ENCODE results near the gene PLAAT2. TPM values are rescaled to one million over a fixed set of nuclear protein-coding genes. Genes with fewer than 3 reads are reported as not detected.

Gene PLAAT2
- total RNA-seq, 1 experiment from 2014 or later, result 0.66 TPM

DNA sequence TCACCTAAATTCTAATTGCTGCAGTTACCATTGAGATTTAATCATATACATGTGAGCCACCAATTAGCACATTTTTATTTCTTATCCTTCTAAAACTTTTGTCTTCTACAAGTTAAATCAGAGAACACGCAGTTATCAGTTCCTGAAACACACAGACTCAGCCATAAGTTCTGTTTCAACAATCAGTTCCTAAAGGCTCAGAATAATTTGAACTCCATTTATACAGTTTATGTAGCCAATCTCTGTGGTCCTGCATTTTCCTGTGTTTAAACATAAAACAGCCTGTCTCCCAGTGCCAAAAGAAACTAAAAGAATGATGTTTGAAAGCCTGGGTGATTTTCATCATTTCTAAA is 48.2 kb upstream of the PLAAT2 start:
- Mint-ChIP-seq H3K36me3 (peaks cover 8% of the 10 kb centered on the region), H3K9me3 (no peaks in the 10 kb centered on the region), H3K27ac (peak overlapping the region; percentile 46), H3K27me3 (ENCODE audit: low read depth) (peaks cover 33% of the 10 kb centered on the region), H3K4me1 (peaks cover 59% of the 10 kb centered on the region), H3K4me3 (peak overlapping the region; percentile 78)
- no peak for ATAC-seq
- ChIA-PET CTCF (no interaction called here), POLR2A (no interaction called here)
- no peak for DNase-seq (ENCODE audit: low spot score)
- TF ChIP-seq ZNF423 (CRISPR knock-in tag; IDR thresholded peaks at IDR 0.05) (no peak), SMAD4 (CRISPR knock-in tag; IDR thresholded peaks at IDR 0.05) (no peak), TEAD1 (CRISPR knock-in tag; IDR thresholded peaks at IDR 0.05) (no peak), ESRRA (CRISPR knock-in tag; IDR thresholded peaks at IDR 0.05; ENCODE audit: borderline replicate concordance) (no peak), ZNF512 (CRISPR knock-in tag; IDR thresholded peaks at IDR 0.05; ENCODE audit: borderline replicate concordance) (no peak), ZNF263 (CRISPR knock-in tag; IDR thresholded peaks at IDR 0.05; ENCODE audit: low read depth) (no peak), TP53 (CRISPR knock-in tag; IDR thresholded peaks at IDR 0.05) (no peak), MXD4 (CRISPR knock-in tag; IDR thresholded peaks at IDR 0.05; ENCODE audit: borderline replicate concordance) (no peak), IRF2 (CRISPR knock-in tag; IDR thresholded peaks at IDR 0.05; ENCODE audit: borderline replicate concordance, low read depth) (no peak), CDX4 (CRISPR knock-in tag; IDR thresholded peaks at IDR 0.05; ENCODE audit: borderline replicate concordance) (no peak), TEAD4 (CRISPR knock-in tag; IDR thresholded peaks at IDR 0.05) (no peak), FOXK1 (CRISPR knock-in tag; IDR thresholded peaks at IDR 0.05) (no peak), FOXJ3 (CRISPR knock-in tag; IDR thresholded peaks at IDR 0.05; ENCODE audit: borderline replicate concordance) (no peak), ZNF281 (CRISPR knock-in tag; IDR thresholded peaks at IDR 0.05) (no peak), ZNF532 (CRISPR knock-in tag; IDR thresholded peaks at IDR 0.05; ENCODE audit: borderline replicate concordance) (no peak), MYBL2 (CRISPR knock-in tag; IDR thresholded peaks at IDR 0.05) (no peak), ZNF396 (CRISPR knock-in tag; IDR thresholded peaks at IDR 0.05; ENCODE audit: borderline replicate concordance) (no peak)
- TF ChIP-seq, protein P1, sequence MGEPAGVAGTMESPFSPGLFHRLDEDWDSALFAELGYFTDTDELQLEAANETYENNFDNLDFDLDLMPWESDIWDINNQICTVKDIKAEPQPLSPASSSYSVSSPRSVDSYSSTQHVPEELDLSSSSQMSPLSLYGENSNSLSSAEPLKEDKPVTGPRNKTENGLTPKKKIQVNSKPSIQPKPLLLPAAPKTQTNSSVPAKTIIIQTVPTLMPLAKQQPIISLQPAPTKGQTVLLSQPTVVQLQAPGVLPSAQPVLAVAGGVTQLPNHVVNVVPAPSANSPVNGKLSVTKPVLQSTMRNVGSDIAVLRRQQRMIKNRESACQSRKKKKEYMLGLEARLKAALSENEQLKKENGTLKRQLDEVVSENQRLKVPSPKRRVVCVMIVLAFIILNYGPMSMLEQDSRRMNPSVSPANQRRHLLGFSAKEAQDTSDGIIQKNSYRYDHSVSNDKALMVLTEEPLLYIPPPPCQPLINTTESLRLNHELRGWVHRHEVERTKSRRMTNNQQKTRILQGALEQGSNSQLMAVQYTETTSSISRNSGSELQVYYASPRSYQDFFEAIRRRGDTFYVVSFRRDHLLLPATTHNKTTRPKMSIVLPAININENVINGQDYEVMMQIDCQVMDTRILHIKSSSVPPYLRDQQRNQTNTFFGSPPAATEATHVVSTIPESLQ (CRISPR knock-in tag; IDR thresholded peaks at IDR 0.05), result no peak
